Measurements from ENCODE around the gene FAM219A. TPM values are rescaled to one million over a fixed set of nuclear protein-coding genes. Genes with fewer than 3 reads are reported as not detected.
"Not testable (repeated sequence)": the region's sequence is repeated elsewhere in the genome, so short reads cannot be mapped to it uniquely, and the experiment has no call there.

FAM219A gene
- total RNA-seq, 2 donors from 2014 or later, result 26.3 to 39.3 TPM

DNA sequence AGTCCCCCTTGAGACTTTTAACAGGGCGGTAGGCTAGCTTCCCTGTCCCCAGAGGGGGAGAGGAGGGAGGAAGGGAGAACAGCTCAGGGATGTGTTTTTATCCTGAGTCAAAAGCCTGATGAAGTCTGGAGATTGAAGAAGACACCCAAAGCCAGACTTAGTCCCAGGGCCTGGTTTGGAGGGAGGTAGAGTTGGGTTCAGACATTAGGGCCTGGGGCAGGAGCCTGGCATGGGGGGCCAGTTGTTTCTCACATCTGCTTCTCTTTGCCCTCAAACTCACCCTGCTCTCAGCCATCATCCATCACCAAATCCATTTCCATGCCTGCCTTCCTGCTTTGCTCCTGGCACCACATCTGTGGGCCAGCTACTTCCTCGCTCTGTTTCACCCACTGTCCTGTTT is 84.6 kb downstream of the FAM219A start:
- no peak for DNase-seq (ENCODE audit: low spot score)
- intact Hi-C loops (cut with DNase I), result loop anchor here in 1 of 2 donors (5.0 kb wide), 1 partner anchor 331 kb away; no protein-coding TSS in a partner anchor

DNA sequence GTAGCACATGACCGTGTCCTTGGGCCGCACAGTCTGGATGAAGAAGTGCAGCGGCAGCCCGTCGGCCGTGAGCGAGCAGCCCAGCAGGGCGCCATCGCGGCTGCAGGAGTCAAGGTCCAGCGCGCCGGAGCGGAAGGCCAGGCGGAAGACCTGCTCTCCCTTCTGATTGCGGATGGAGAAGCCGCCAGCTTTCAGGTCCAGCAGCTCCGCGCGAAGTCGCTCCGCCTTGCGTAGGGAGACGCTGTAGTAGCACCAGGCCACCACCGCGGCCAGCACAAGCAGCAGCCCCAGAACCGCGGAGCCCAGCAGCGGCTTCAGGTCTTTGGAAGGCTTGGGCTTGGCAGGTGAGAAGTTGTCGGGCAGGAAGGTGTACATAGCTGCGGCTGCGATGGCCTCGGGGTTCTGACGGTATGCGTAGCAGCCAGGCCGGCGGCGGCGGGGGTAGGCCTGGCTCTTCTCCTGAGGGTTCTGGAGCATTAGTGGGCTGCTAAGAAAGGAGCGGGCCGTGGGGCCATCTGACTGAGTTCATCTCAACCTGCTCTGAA is 85.8 kb downstream of the FAM219A start:
- intact Hi-C loops (cut with DNase I), result loop anchor here in 1 of 2 donors (5.0 kb wide), 1 partner anchor 330 kb away; no protein-coding TSS in a partner anchor
- DNase-seq (ENCODE audit: low spot score), result no peak

- intact Hi-C loops (cut with DNase I), result loop anchor here in 1 of 2 donors (5.0 kb wide), 1 partner anchor 330 kb away; no protein-coding TSS in a partner anchor
- no peak for DNase-seq (ENCODE audit: low spot score)
Observed at GRCh38 chr9:34371886-34372466, 86.4 kb downstream of the FAM219A start.

GRCh38 chr9:34370970-34371880 is 87.1 kb downstream of the FAM219A start:
- intact Hi-C loops (cut with DNase I), result loop anchor here in 1 of 2 donors (5.0 kb wide), 1 partner anchor 329 kb away; no protein-coding TSS in a partner anchor
- DNase-seq (ENCODE audit: low spot score), result no peak

DNA sequence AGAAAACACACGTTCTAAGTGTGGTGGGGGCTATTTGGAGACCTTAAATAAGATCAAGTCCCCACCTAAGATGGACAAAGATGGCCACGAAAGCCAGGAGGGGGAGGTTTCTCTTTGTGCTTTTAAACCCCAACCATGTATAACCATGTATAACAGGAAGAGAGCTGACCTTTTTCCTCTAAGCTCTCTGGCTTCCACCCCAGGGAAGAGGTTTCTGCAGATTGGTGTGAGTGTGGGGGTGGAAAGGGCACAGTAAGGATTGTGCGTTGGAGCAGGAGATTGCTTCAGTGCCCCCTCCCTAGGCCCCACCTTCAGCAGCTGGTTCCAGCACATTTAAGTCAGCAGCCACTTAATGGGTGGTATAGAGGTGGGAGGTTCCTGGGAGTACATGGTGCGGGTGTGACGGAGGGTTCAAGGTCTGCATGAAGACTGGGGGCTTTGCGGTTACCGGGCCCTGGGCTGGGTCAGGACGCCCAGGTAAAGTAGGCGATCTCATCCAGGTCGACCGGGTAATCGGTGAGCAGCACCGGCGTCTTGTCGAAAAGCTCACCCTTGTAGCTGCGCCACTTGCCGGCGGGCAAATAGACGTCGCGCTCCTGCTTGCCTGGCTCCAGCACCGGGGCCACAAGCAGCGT is 87.9 kb downstream of the FAM219A start:
- intact Hi-C loops (cut with DNase I), result loop anchor here in 1 of 2 donors (5.0 kb wide), 1 partner anchor 328 kb away; no protein-coding TSS in a partner anchor
- no peak for DNase-seq (ENCODE audit: low spot score)

GRCh38 chr9:34369636-34370035 is 88.7 kb downstream of the FAM219A start:
- intact Hi-C loops (cut with DNase I), result loop anchor here in 1 of 2 donors (5.0 kb wide), 1 partner anchor 327 kb away; no protein-coding TSS in a partner anchor
- no peak for DNase-seq (ENCODE audit: low spot score)

- intact Hi-C loops (cut with DNase I); DNase-seq (ENCODE audit: low spot score): not testable (repeated sequence)
Observed at GRCh38 chr9:34368796-34369195, 89.6 kb downstream of the FAM219A start.

DNA sequence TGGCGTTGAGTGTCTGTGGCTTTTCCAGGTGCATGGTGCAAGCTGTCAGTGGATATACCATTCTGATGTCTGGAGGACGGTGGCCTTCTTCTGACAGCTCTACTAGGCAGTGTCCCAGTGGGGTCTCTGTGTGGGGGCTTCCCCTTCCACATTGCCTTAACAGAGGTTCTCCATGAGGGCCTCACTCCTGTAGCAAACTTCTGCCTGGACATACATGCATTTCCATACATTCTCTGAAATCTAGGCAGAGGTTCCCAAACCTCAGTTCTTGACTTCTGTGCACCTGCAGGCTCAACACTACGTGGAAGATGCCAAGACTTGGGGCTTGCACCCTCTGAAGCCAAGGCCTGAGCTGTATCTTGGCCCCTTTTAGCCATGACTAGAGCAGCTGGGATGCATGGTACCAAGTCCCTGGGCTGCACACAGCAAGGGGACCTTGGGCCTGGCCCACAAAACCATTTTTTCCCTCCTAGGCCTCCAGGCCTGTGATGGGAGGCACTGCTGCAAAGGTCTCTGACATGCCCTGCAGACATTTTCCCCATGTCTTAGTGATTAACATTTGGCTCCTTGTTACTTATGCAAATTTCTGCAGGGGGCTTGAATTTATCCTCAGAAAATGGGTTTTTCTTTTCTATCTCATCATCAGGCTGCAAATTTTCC is 90.5 kb downstream of the FAM219A start:
- DNase-seq (ENCODE audit: low spot score); intact Hi-C loops (cut with DNase I): not testable (repeated sequence)

GRCh38 chr9:34366365-34366764 is 92.0 kb downstream of the FAM219A start:
- no peak for DNase-seq (ENCODE audit: low spot score)
- intact Hi-C loops (cut with DNase I), result no loop called here

GRCh38 chr9:34365282-34365681 is 93.1 kb downstream of the FAM219A start:
- intact Hi-C loops (cut with DNase I), result no loop called here

DNA sequence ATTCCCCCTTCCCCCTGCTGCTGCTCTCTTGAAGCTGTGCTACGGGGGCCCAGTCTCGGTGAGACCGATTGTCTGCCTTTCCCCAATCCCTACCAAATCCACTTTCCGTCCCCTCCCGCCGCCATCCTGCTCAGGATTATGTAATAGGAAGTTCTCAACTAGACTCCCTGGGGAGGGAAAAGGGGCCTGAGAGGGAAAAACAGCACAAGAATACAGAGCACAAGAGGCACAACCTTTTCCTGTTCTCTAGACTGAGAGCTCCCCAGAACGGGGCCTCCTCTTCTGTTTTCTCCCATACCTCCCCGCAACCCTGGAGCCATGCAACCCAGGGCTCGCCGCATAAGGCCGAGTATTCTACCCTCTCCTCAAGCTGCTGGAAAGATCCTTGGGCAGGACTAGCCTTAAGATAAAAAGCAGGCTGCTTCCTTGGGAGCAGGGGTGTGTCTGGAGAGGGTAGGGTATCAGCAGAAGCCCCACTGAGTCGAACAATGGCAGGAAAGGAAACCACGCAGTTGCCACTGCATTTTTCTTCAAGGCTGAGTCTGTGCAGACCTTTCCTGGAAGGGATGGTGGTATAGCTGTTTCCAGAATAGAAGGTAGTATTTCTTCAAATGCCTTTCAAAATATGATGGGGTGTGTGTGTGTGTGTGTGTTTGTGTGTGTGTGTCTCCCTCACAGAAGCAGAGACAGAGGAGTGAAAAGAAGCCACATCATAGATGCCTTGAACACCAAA is 94.6 kb downstream of the FAM219A start:
- intact Hi-C loops (cut with DNase I), result no loop called here
- DNase-seq (ENCODE audit: low spot score), result peak; percentile 62

More at GRCh38 chr9:34365282-34365681, 93.1 kb downstream of the FAM219A start:
- peak; percentile 14 for DNase-seq (ENCODE audit: low spot score)

DNA sequence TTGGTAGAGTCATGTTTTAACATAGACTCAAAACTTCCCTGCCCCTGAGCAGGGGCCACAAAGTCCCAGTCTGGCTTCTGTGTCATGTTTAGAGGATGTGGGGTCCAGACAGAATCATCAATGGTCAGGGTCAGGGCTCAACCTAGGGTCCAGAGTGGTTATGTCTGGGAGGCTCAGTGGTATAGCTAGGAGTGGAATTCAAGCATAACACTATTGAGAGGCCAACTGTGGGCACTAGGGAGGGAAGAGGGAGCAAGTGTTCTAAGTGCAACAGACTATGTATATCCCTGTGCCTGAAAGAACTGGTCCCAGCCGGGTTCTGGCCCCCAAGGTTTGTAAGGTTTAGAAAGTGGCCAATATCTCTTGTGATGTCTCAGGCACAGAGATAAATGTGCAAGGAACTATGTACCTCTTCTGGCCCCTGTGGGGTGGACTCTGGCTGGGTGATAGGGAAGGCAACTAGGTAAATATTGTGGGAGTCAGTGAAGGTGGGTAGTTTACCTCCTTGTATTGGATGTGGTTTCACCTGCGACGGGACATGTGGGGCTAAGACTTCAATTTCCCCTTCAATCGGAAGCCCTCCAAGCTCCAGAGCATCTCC is 95.7 kb downstream of the FAM219A start:
- peak; percentile 16 for DNase-seq (ENCODE audit: low spot score)
- intact Hi-C loops (cut with DNase I), result no loop called here

DNA sequence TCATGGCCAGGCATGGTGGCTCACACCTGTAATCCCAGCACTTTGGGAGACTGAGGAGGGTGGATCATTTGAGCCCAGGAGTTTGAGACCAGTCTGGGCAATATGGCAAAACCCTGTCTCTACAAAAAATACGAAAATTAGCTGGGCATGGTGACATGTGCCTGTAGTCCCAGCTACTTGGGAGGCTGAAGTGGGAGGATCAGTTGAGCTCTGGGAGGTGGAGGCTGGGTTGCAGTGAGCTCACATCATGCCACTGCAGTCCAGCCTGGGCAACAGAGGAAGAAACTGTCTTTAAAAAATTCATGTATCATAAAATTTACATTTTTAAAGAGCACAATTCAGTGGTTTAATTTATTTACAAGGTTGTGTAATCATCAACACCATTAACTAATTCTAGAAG is 105.4 kb downstream of the FAM219A start:
- DNase-seq (ENCODE audit: low spot score); intact Hi-C loops (cut with DNase I): not testable (repeated sequence)

DNA sequence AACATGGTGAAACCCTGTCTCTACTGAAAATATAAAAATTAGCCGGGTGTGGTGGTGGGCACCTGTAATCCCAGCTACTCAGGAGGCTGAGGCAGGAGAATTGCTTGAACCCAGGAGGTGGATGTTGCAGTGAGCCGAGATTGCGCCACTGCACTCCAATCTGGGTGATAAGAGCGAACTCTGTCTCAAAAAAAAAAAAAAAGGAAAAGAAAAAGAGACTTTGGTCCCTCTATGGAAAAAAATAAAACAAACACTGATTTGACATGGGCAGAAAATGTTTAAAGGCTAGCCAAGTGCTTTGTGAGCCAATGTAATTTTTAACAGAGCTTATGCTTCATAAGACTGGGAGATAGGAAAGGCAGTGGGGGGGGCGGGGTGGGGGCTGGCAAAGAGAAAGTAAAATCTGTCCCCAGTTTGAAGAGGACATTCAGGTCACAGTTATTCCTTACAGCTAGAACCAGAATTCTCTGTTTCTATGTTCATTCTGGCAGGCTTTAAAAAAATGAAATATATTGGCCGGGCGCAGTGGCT is 106.2 kb downstream of the FAM219A start:
- DNase-seq (ENCODE audit: low spot score); intact Hi-C loops (cut with DNase I): not testable (repeated sequence)

- intact Hi-C loops (cut with DNase I), result no loop called here
Observed at GRCh38 chr9:34349324-34349723, 109.0 kb downstream of the FAM219A start.

More at GRCh38 chr9:34349324-34349723, 109.0 kb downstream of the FAM219A start:
- no peak for DNase-seq (ENCODE audit: low spot score)

Measured in posterior vena cava (tissue), 2 donors.